HCT116 (cell line): ENCODE results near the gene UBE2J2. TPM values are rescaled to one million over a fixed set of nuclear protein-coding genes. Genes with fewer than 3 reads are reported as not detected.

Experiments used
- ATAC-seq: fragments of 200-7000 bp; cut with Tn5 transposase; 2 replicates; pipeline ENCODE4 v1.9.1; 2020; ENCODE audit warnings: mild to moderate bottlenecking, moderate library complexity
- BruUV-seq: library from RNA; stranded (reverse); fragments of 400-500 nt; replicated peaks from 2 replicates; lab custom pipeline; 2021; lab: Mats Ljungman, UMichigan
- CTCF ChIA-PET: fragments of 300-600 bp; sonication (Branson Sonifier 250); formaldehyde crosslinking; loops from one replicate; lab custom pipeline; 2021; ENCODE audit warnings: antibody characterized with exemption; lab: Charles Lee
- POLR2A ChIA-PET: fragments of 300-600, 350-600 bp; sonication (Branson Sonifier 250); formaldehyde crosslinking; loops from one replicate; lab custom pipeline; 2021; ENCODE audit warnings: antibody characterized with exemption; lab: Charles Lee
- RAD21 ChIA-PET, 2 experiments: fragments of 300-600 bp; sonication (Branson Sonifier 250); formaldehyde crosslinking; loops; one replicate each; lab custom pipeline; 2023; ENCODE audit warnings: low total read pairs in 2 of 2; ENCODE audit not compliant: uncharacterized antibody in 2 of 2, unreplicated experiment in 2 of 2, low non-redundant PET in 1 of 2; lab: Charles Lee
- DNase-seq: peaks from one replicate; pipeline ENCODE4 v3.0.0-alpha.2; 2010; ENCODE audit warnings: low read depth, low spot score
- H2AFZ ChIP-seq: fragments of 200-600 bp; shearing (Covaris generic), sonication (generic); 2 replicates; pipeline ENCODE4 v1.6.1; 2017; ENCODE audit warnings: low read depth, mixed run types, mixed read lengths, antibody characterized with exemption, low read length; ENCODE audit not compliant: poor library complexity, severe bottlenecking
- H3K27ac ChIP-seq: 2 replicates; pipeline ENCODE4 v1.5.1; 2012; ENCODE audit warnings: low read depth, low read length
- H3K27me3 ChIP-seq: fragments of 200-600 bp; sonication (generic); 2 replicates; pipeline ENCODE4 v1.6.1; 2016; ENCODE audit warnings: mixed run types, low read length, mixed read lengths; ENCODE audit not compliant: insufficient read depth
- H3K36me3 ChIP-seq, 2 experiments: fragments of 200-500 bp in 1 of 2; fragments of 200-600 bp in 1 of 2; sonication (Bioruptor generic) in 1 of 2; sonication (generic) in 1 of 2; 2 replicates each; pipeline versions ENCODE4 v1.5.1 to v1.6.1; 2014 to 2016; ENCODE audit warnings: low read length in 2 of 2, inconsistent platforms in 1 of 2, mixed read lengths in 1 of 2, mixed run types in 1 of 2; ENCODE audit not compliant: insufficient read depth in 2 of 2, control insufficient read depth in 1 of 2
- H3K4me1 ChIP-seq, 2 experiments: fragments of 200-600 bp in 1 of 2; sonication (generic) in 1 of 2; 2 replicates each; pipeline versions ENCODE4 v1.5.1 to v1.6.1; 2012 to 2017; ENCODE audit warnings: low read length in 2 of 2, inconsistent platforms in 1 of 2, mild to moderate bottlenecking in 1 of 2, mixed read lengths in 1 of 2, mixed run types in 1 of 2, moderate library complexity in 1 of 2; ENCODE audit not compliant: insufficient read depth in 2 of 2, control insufficient read depth in 1 of 2
- H3K4me2 ChIP-seq: fragments of 200-600 bp; sonication (generic); 2 replicates; pipeline ENCODE4 v1.6.1; 2017; ENCODE audit warnings: mixed run types, low read length, mixed read lengths
- H3K4me3 ChIP-seq, 2 experiments: fragments of 200-600 bp in 1 of 2; sonication (generic) in 1 of 2; replicated peaks in 1 of 2; 2 replicates each; pipeline ENCODE4 v1.5.1; 2011 to 2016; ENCODE audit warnings: low read length in 2 of 2, control low read depth in 1 of 2, low read depth in 1 of 2, mild to moderate bottlenecking in 1 of 2, mixed read lengths in 1 of 2, mixed run types in 1 of 2
- H3K79me2 ChIP-seq: fragments of 200-600 bp; sonication (generic); 2 replicates; pipeline ENCODE4 v1.6.1; 2017; ENCODE audit warnings: mild to moderate bottlenecking, mixed run types, low read length, moderate library complexity, mixed read lengths; ENCODE audit not compliant: insufficient read depth
- H3K9ac ChIP-seq: fragments of 200-600 bp; sonication (generic); 2 replicates; pipeline ENCODE4 v1.6.1; 2016; ENCODE audit warnings: low read length, mixed read lengths
- H3K9me2 ChIP-seq: fragments of 200-600 bp; sonication (generic), shearing (Covaris generic); 2 replicates; pipeline ENCODE4 v1.6.1; 2017; ENCODE audit warnings: mixed run types, mild to moderate bottlenecking, moderate library complexity; ENCODE audit not compliant: insufficient read depth
- H3K9me3 ChIP-seq, 2 experiments: fragments of 200-500 bp in 1 of 2; fragments of 200-600 bp in 1 of 2; sonication (Bioruptor generic) in 1 of 2; sonication (generic) in 1 of 2; 2 replicates each; pipeline ENCODE4 v1.6.1; 2014 to 2017; ENCODE audit warnings: low read length in 2 of 2, mixed read lengths in 2 of 2, inconsistent platforms in 1 of 2, low read depth in 1 of 2, mild to moderate bottlenecking in 1 of 2, mixed run types in 1 of 2, moderate library complexity in 1 of 2; ENCODE audit not compliant: control insufficient read depth in 1 of 2, insufficient read depth in 1 of 2
- H4K20me1 ChIP-seq: fragments of 200-600 bp; sonication (generic), shearing (Covaris generic); 2 replicates; pipeline ENCODE4 v1.6.1; 2017; ENCODE audit warnings: mixed run types, mild to moderate bottlenecking, moderate library complexity; ENCODE audit not compliant: insufficient read depth
- EGR1 ChIP-seq: IDR thresholded peaks from 2 replicates; pipeline ENCODE4 v1.6.1; 2012; ENCODE audit warnings: low read depth
- ELF1 ChIP-seq: IDR thresholded peaks from 2 replicates; pipeline ENCODE4 v1.6.1; 2012; ENCODE audit warnings: low read depth, borderline replicate concordance
- EZH2 ChIP-seq: fragments of 200-600 bp; sonication (generic); IDR thresholded peaks from 2 replicates; pipeline ENCODE4 v1.6.1; 2017; ENCODE audit warnings: antibody characterized with exemption, mixed run types
- FOSL1 ChIP-seq: IDR thresholded peaks from 2 replicates; pipeline ENCODE4 v1.6.1; 2012; ENCODE audit warnings: low read depth
- JUND ChIP-seq: IDR thresholded peaks from 2 replicates; pipeline ENCODE4 v1.6.1; 2012
- MAX ChIP-seq: IDR thresholded peaks from 2 replicates; pipeline ENCODE4 v1.6.1; 2012
- POLR2A ChIP-seq: IDR thresholded peaks from 2 replicates; pipeline ENCODE4 v1.7.0; 2011; ENCODE audit warnings: borderline replicate concordance; ENCODE audit not compliant: insufficient read depth, insufficient read length; ENCODE audit errors: extremely low read depth
- RAD21 ChIP-seq: IDR thresholded peaks from 2 replicates; pipeline ENCODE4 v1.6.1; 2012; ENCODE audit warnings: low read depth, mild to moderate bottlenecking
- SIN3A ChIP-seq: IDR thresholded peaks from 2 replicates; pipeline ENCODE4 v1.6.1; 2012; ENCODE audit warnings: low read depth
- TCF7L2 ChIP-seq: IDR thresholded peaks from 2 replicates; pipeline ENCODE4 v1.7.0; 2011; ENCODE audit warnings: borderline replicate concordance, inconsistent platforms; ENCODE audit not compliant: insufficient read depth, insufficient read length; ENCODE audit errors: extremely low read depth
- YY1 ChIP-seq: IDR thresholded peaks from 2 replicates; pipeline ENCODE4 v1.6.1; 2011; ENCODE audit warnings: low read length, low read depth, moderate library complexity, mild to moderate bottlenecking; ENCODE audit not compliant: insufficient replicate concordance; ENCODE audit errors: extremely low read depth
- ZFX ChIP-seq: fragments of 450-650 bp; IDR thresholded peaks from 2 replicates; pipeline ENCODE4 v1.6.1; 2017
- ZNF274 ChIP-seq: fragments of 200-500 bp; sonication (Bioruptor generic); IDR thresholded peaks from 2 replicates; pipeline ENCODE4 v1.6.1; 2014; ENCODE audit warnings: mild to moderate bottlenecking, low read depth, low read length, inconsistent platforms
- intact Hi-C: fragments of 100-400 bp; cut with micrococcal nuclease; formaldehyde crosslinking; loops from 2 replicates; pipeline ENCODE4 v1.10.0; 2022
- total RNA-seq: library from RNA; stranded (reverse); gene quantifications from one replicate; pipeline ENCODE4 v1.2.1, GENCODE V29; 2021; ENCODE audit not compliant: unreplicated experiment
- TF ChIP-seq, protein P1 (sequence below): IDR thresholded peaks from 2 replicates; pipeline ENCODE4 v1.6.1; 2012; ENCODE audit warnings: low read depth
- TF ChIP-seq, protein P2 (sequence below): IDR thresholded peaks from 2 replicates; pipeline ENCODE4 v1.6.1; 2011; ENCODE audit warnings: mild to moderate bottlenecking, low read length, moderate library complexity; ENCODE audit not compliant: insufficient replicate concordance; ENCODE audit errors: extremely low read depth
- TF ChIP-seq, protein P3 (sequence below): IDR thresholded peaks from 2 replicates; pipeline ENCODE4 v1.6.1; 2012

UBE2J2 gene
- total RNA-seq, 1 experiment from 2014 or later: 67.7 TPM

GRCh38 chr1:1205769-1206375, 67.8 kb downstream of the UBE2J2 start:
- Histone ChIP-seq H3K4me1 (peaks cover 30 to 43% of the 10 kb centered on the region in 2 experiments), H3K4me2 (peak overlapping the region; percentile 97), H3K4me3 (peak overlapping the region; percentile 67 to 70), H3K27ac (peak overlapping the region; percentile 94), H4K20me1 (no peaks in the 10 kb centered on the region)
- no TSS peak for BruUV-seq
- POLR2A ChIA-PET: no interaction called here
- ATAC-seq: peak; percentile 22
- RAD21 ChIA-PET: no interaction called here
- no peak for TF ChIP-seq ELF1
- TF ChIP-seq, protein P1, sequence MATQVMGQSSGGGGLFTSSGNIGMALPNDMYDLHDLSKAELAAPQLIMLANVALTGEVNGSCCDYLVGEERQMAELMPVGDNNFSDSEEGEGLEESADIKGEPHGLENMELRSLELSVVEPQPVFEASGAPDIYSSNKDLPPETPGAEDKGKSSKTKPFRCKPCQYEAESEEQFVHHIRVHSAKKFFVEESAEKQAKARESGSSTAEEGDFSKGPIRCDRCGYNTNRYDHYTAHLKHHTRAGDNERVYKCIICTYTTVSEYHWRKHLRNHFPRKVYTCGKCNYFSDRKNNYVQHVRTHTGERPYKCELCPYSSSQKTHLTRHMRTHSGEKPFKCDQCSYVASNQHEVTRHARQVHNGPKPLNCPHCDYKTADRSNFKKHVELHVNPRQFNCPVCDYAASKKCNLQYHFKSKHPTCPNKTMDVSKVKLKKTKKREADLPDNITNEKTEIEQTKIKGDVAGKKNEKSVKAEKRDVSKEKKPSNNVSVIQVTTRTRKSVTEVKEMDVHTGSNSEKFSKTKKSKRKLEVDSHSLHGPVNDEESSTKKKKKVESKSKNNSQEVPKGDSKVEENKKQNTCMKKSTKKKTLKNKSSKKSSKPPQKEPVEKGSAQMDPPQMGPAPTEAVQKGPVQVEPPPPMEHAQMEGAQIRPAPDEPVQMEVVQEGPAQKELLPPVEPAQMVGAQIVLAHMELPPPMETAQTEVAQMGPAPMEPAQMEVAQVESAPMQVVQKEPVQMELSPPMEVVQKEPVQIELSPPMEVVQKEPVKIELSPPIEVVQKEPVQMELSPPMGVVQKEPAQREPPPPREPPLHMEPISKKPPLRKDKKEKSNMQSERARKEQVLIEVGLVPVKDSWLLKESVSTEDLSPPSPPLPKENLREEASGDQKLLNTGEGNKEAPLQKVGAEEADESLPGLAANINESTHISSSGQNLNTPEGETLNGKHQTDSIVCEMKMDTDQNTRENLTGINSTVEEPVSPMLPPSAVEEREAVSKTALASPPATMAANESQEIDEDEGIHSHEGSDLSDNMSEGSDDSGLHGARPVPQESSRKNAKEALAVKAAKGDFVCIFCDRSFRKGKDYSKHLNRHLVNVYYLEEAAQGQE: no peak
- TF ChIP-seq SIN3A: no peak
- TF ChIP-seq ZFX: no peak
- no peak for TF ChIP-seq EGR1
- TF ChIP-seq RAD21: no peak
- no peak for TF ChIP-seq MAX
- no peak for TF ChIP-seq FOSL1
- TF ChIP-seq, protein P2, sequence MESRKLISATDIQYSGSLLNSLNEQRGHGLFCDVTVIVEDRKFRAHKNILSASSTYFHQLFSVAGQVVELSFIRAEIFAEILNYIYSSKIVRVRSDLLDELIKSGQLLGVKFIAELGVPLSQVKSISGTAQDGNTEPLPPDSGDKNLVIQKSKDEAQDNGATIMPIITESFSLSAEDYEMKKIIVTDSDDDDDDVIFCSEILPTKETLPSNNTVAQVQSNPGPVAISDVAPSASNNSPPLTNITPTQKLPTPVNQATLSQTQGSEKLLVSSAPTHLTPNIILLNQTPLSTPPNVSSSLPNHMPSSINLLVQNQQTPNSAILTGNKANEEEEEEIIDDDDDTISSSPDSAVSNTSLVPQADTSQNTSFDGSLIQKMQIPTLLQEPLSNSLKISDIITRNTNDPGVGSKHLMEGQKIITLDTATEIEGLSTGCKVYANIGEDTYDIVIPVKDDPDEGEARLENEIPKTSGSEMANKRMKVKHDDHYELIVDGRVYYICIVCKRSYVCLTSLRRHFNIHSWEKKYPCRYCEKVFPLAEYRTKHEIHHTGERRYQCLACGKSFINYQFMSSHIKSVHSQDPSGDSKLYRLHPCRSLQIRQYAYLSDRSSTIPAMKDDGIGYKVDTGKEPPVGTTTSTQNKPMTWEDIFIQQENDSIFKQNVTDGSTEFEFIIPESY: no peak
- no peak for TF ChIP-seq ZNF274
- TF ChIP-seq POLR2A: no peak
- no peak for TF ChIP-seq JUND
- no peak for TF ChIP-seq YY1
- TF ChIP-seq, protein P3, sequence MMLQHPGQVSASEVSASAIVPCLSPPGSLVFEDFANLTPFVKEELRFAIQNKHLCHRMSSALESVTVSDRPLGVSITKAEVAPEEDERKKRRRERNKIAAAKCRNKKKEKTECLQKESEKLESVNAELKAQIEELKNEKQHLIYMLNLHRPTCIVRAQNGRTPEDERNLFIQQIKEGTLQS: no peak
- TF ChIP-seq TCF7L2: no peak
- no peak for TF ChIP-seq EZH2
- TF ChIP-seq, all 23 proteins: peak for 0
- CTCF ChIA-PET: no interaction called here
- peaks cover 8% of the 10 kb centered on the region; the same call in 1 of the 2 replicates for H3K79me2 ChIP-seq
- no peak for DNase-seq
- H3K36me3 ChIP-seq: no peaks in the 10 kb centered on the region
- intact Hi-C loops: loop anchor here (5.0 kb wide), 1 partner anchor 44 kb away; no protein-coding TSS in a partner anchor
- no peaks in the 10 kb centered on the region for H3K27me3 ChIP-seq
- no peak overlapping the region for H2AFZ ChIP-seq
- H3K9me3 ChIP-seq: no peaks in the 10 kb centered on the region
- H3K9ac ChIP-seq: peak overlapping the region; percentile 83
- H3K9me2 ChIP-seq: no peaks in the 10 kb centered on the region
